ENCODE data around the gene KCNQ1OT1. TPM values are rescaled to one million over a fixed set of nuclear protein-coding genes. Genes with fewer than 3 reads are reported as not detected.

Gene KCNQ1OT1
- total RNA-seq, 1 donor from 2014 or later, result 14.3 TPM

DNA sequence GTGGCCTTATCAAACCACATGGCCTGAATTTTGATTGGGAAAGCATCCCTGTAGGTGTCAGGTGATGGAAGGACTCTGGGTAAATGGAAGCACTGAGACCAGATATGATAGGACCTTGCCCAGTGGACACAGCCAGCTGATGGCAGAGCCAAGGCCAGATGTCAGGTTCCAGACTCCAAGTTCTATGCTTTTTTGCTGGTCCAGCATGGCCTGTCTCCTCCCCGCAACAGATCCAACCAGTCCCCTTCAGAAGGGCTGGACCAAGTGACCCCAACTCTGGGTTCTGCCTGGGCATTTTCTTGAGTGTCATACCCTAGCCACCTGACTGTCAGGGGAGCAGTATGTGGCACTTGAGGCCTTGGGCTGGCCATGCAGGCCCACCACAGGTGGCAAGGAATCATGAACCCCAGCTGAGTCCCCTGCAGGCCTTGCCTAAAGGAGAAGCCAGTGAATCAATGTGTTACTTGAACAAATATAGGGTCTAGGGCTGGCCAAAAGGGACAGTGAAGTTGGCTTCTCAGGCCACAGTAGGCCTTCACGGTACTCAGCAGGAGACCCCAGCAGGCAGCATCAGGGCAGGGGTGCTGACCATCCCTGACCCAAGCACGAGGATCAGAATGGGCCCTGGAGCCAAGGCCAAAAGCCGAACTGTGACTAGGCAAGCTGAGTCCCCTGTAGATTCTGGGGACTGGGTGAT lies 27.1 kb downstream of the KCNQ1OT1 start:
- H3K27me3 Mint-ChIP-seq (ENCODE audit: unreplicated experiment), result peaks cover 8% of the 10 kb centered on the region
- no peak for DNase-seq
- no peak overlapping the region for H3K27ac Mint-ChIP-seq (ENCODE audit: unreplicated experiment)
- no peak for TF ChIP-seq CTCF (IDR thresholded peaks at IDR 0.05; ENCODE audit: partially characterized antibody, unreplicated experiment)
- H3K4me3 Mint-ChIP-seq (ENCODE audit: unreplicated experiment), result no peak overlapping the region
- H3K36me3 Mint-ChIP-seq (ENCODE audit: unreplicated experiment), result no peaks in the 10 kb centered on the region
- peaks cover 21% of the 10 kb centered on the region for H3K4me1 Mint-ChIP-seq (ENCODE audit: low read depth, unreplicated experiment)
- peaks cover 3% of the 10 kb centered on the region for H3K9me3 Mint-ChIP-seq (ENCODE audit: unreplicated experiment)

DNA sequence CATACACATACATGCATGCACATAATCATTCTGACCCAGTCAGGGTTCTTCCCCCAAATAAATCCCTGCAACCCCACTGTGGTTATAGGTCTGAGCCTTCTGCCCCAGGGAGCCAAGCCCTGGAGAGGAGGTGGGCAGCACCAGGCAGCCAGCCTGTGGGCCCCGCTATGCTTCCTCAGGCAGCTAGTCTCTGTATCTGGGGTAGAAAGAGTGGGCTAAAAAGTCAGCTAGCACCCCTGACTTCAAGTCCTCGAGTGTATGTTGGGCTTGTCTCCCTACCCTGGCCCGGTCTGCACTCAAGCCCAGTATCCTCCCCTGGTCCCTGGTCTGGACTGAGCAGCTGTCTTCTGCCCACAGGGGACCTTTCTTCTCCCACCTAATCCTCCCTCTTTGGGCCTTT lies 28.0 kb downstream of the KCNQ1OT1 start:
- no peak for TF ChIP-seq CTCF (IDR thresholded peaks at IDR 0.05; ENCODE audit: partially characterized antibody, unreplicated experiment)
- peaks cover 18% of the 10 kb centered on the region for H3K4me1 Mint-ChIP-seq (ENCODE audit: low read depth, unreplicated experiment)
- H3K27me3 Mint-ChIP-seq (ENCODE audit: unreplicated experiment), result peaks cover 8% of the 10 kb centered on the region
- DNase-seq, result no peak
- H3K36me3 Mint-ChIP-seq (ENCODE audit: unreplicated experiment), result no peaks in the 10 kb centered on the region
- H3K27ac Mint-ChIP-seq (ENCODE audit: unreplicated experiment), result no peak overlapping the region
- peaks cover 3% of the 10 kb centered on the region for H3K9me3 Mint-ChIP-seq (ENCODE audit: unreplicated experiment)
- no peak overlapping the region for H3K4me3 Mint-ChIP-seq (ENCODE audit: unreplicated experiment)

DNA sequence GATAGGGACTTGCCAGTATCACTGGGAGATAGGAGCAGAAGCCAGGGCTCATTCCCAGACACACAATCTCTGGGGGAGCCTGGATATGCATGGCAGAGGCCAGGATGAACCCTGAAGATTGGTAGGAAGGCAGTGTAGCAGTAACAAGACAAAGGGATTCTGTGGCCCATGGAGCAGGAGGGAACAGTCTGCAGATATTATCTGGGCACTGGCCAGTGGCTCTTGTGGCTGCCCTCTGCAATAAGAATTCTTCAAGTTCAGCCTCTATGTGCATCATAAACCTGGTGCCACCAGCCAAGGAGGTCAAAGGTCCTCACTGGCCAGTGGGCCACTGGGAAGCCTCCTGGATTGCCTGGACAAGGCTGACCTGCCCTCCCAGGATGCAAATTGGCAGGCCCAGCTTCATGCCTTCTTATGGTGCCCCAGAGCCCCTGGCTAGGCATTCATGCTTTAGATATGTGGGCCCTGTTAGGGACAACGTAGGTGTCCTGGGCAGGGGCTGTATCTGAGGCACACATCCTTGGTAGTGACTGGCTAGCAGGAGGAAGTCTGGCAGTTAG lies 29.2 kb downstream of the KCNQ1OT1 start:
- TF ChIP-seq CTCF (IDR thresholded peaks at IDR 0.05; ENCODE audit: partially characterized antibody, unreplicated experiment), result no peak
- no peak for DNase-seq
- peaks cover 8% of the 10 kb centered on the region for H3K27me3 Mint-ChIP-seq (ENCODE audit: unreplicated experiment)
- no peak overlapping the region for H3K27ac Mint-ChIP-seq (ENCODE audit: unreplicated experiment)
- peaks cover 4% of the 10 kb centered on the region for H3K9me3 Mint-ChIP-seq (ENCODE audit: unreplicated experiment)
- peaks cover 18% of the 10 kb centered on the region for H3K4me1 Mint-ChIP-seq (ENCODE audit: low read depth, unreplicated experiment)
- no peaks in the 10 kb centered on the region for H3K36me3 Mint-ChIP-seq (ENCODE audit: unreplicated experiment)
- no peak overlapping the region for H3K4me3 Mint-ChIP-seq (ENCODE audit: unreplicated experiment)

DNA sequence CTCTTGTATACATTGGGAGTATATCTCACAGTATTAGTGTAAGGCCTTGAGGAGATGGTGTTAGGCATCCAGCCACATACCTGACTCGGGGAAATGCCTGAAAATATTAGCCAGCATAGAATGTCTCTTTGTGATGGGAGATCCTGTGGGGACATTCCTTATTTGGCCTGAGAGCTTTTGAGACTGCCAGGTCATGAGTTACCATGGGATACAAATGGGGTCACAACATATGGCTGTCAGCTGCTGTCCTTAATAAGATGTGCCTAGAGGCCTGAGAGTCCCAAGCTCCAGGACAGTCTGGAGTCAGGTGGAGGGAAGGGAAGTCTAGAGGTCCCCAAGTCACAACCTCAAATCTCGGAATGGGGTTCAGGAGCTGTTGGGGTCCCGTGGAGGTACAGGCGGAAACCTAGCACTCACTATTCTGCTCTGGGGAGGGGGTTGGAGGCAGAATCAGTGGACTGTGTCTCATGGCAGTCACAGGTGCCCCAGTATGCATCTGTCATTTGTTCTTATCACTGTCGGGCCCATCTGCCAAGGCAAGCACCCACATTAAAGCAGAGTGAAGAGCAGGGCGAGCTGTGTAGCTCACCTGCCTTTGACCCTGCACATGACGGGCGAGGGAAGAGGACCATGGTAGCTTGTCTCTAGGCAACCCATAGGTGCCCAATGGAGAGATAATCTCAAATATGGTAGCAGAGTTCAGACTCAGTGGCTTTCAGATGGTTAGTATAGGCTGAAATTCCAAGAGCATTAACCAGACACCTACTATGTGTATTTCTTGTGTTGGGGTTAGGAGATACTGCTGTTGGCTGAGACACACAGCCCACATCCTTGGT lies 29.9 kb downstream of the KCNQ1OT1 start:
- Mint-ChIP-seq H3K36me3 (ENCODE audit: unreplicated experiment) (no peaks in the 10 kb centered on the region), H3K4me3 (ENCODE audit: unreplicated experiment) (peak overlapping the region; percentile 34), H3K4me1 (ENCODE audit: low read depth, unreplicated experiment) (peaks cover 18% of the 10 kb centered on the region), H3K27me3 (ENCODE audit: unreplicated experiment) (peaks cover 8% of the 10 kb centered on the region), H3K27ac (ENCODE audit: unreplicated experiment) (peak overlapping the region; percentile 68), H3K9me3 (ENCODE audit: unreplicated experiment) (peaks cover 4% of the 10 kb centered on the region)
- DNase-seq, result no peak
- no peak for TF ChIP-seq CTCF (IDR thresholded peaks at IDR 0.05; ENCODE audit: partially characterized antibody, unreplicated experiment)

All from glutamatergic neuron (in vitro differentiated cells).